Ovary (tissue), 3 donors: ENCODE results near the gene SMAD2.

Source experiments
- EP300 ChIP-seq: sonication (generic); formaldehyde crosslinking; IDR thresholded peaks from one replicate; pipeline ENCODE4 v1.6.1; 2017; ENCODE audit warnings: antibody characterized with exemption
- POLR2A ChIP-seq: fragments of 450-650 bp; IDR thresholded peaks from one replicate; pipeline ENCODE4 v1.6.1; 2017; ENCODE audit warnings: antibody characterized with exemption, mild to moderate bottlenecking, moderate library complexity
- TF ChIP-seq, protein P1 (sequence below), 3 donors: fragments of 450-650 bp in 2 of 3; fragments of 200-600 bp in 1 of 3; IDR thresholded peaks; one replicate each; pipeline versions ENCODE4 v1.5.1 to v1.8.0; 2016 to 2022; ENCODE audit warnings: antibody characterized with exemption in 3 of 3, mild to moderate bottlenecking in 1 of 3
- donor health status: DM: no; HTN: no; CAD: no.

DNA sequence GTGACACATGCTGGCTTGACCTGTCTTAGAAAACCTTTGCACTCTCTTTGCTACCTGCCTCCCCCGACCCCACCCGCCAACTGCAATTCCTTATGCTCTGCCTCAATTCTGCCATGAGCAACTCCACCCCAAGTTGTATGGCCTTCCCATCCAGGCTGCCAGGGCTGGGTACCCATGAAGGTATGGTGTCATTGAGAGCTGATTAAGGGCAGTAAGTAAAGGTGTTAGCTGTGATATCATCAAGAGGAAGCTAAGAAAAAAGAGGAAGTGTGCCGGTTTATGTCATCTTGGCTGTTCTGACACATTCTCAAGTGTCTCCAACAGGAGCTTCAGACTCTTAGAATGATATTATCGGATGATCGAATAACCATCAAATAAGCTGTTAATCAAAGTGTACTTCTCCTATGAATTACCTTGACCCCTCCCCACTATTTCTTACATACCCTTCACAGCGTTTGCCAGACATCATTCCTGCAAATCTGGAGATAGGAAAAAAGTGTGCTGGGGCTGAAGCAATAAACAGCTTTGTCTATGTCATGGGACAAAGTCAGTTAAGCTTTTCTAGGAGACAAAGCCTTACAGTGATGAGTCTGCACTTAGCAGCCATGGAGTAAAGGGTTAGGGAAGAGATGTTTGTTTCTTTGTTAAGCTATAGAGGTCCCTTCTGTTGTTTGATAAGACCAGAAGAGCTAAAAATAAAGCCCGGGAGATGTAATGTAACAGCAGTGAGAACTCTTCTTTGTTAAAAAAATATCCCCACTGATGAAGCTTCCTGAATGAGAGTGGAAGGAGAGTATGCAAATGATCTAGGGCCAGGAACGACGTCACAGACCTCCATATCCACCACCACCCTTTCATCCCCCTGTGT is 40.4 kb upstream of the SMAD2 start:
- no peak for TF ChIP-seq EP300
- TF ChIP-seq, protein P1, sequence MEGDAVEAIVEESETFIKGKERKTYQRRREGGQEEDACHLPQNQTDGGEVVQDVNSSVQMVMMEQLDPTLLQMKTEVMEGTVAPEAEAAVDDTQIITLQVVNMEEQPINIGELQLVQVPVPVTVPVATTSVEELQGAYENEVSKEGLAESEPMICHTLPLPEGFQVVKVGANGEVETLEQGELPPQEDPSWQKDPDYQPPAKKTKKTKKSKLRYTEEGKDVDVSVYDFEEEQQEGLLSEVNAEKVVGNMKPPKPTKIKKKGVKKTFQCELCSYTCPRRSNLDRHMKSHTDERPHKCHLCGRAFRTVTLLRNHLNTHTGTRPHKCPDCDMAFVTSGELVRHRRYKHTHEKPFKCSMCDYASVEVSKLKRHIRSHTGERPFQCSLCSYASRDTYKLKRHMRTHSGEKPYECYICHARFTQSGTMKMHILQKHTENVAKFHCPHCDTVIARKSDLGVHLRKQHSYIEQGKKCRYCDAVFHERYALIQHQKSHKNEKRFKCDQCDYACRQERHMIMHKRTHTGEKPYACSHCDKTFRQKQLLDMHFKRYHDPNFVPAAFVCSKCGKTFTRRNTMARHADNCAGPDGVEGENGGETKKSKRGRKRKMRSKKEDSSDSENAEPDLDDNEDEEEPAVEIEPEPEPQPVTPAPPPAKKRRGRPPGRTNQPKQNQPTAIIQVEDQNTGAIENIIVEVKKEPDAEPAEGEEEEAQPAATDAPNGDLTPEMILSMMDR (IDR thresholded peaks at IDR 0.05): no peak
- TF ChIP-seq POLR2A: no peak
